GM18519 (cell line): Measurements from ENCODE around the gene RAP1GAP2.
"Not testable (repeated sequence)": the region's sequence is repeated elsewhere in the genome, so short reads cannot be mapped to it uniquely, and the experiment has no call there.

Experiments
- ATAC-seq: cut with Tn5 transposase; IDR thresholded peaks from one replicate; pipeline ENCODE4 v1.9.1; 2021; ENCODE audit warnings: mild to moderate bottlenecking, moderate library complexity; ENCODE audit not compliant: unreplicated experiment, low FRiP score

The RAP1GAP2 gene

GRCh38 chr17:2963332-2964027 lies 167.2 kb downstream of the RAP1GAP2 start:
- no peak for ATAC-seq

- ATAC-seq, result no peak
These were observed 167.8 kb downstream of the RAP1GAP2 start for GRCh38 chr17:2964028-2964356.

GRCh38 chr17:2964370-2964769 lies 168.1 kb downstream of the RAP1GAP2 start:
- no peak for ATAC-seq

- no peak for ATAC-seq
These were observed 168.6 kb downstream of the RAP1GAP2 start for GRCh38 chr17:2964831-2965230.

- no peak for ATAC-seq
These were observed 169.7 kb downstream of the RAP1GAP2 start for GRCh38 chr17:2965621-2966595.

- ATAC-seq, result no peak
These were observed 171.3 kb downstream of the RAP1GAP2 start for GRCh38 chr17:2967515-2967914.

GRCh38 chr17:2971851-2972250 lies 175.6 kb downstream of the RAP1GAP2 start:
- ATAC-seq, result no peak

GRCh38 chr17:2972749-2973148 lies 176.5 kb downstream of the RAP1GAP2 start:
- ATAC-seq, result no peak

- ATAC-seq, result no peak
These were observed 178.1 kb downstream of the RAP1GAP2 start for GRCh38 chr17:2974347-2974746.

GRCh38 chr17:2975469-2975958 lies 179.3 kb downstream of the RAP1GAP2 start:
- ATAC-seq, result no peak

- ATAC-seq, result no peak
These were observed 180.9 kb downstream of the RAP1GAP2 start for GRCh38 chr17:2977157-2977556.

GRCh38 chr17:2978116-2978515 lies 181.9 kb downstream of the RAP1GAP2 start:
- ATAC-seq, result no peak

GRCh38 chr17:2978991-2979390 lies 182.8 kb downstream of the RAP1GAP2 start:
- ATAC-seq, result no peak

- ATAC-seq, result no peak
These were observed 184.1 kb downstream of the RAP1GAP2 start for GRCh38 chr17:2980211-2980903.

- no peak for ATAC-seq
These were observed 184.6 kb downstream of the RAP1GAP2 start for GRCh38 chr17:2980904-2981246.

- ATAC-seq, result no peak
These were observed 185.1 kb downstream of the RAP1GAP2 start for GRCh38 chr17:2981325-2981724.

GRCh38 chr17:2982854-2983253 lies 186.6 kb downstream of the RAP1GAP2 start:
- ATAC-seq, result no peak

- no peak for ATAC-seq
These were observed 187.0 kb downstream of the RAP1GAP2 start for GRCh38 chr17:2983255-2983654.

GRCh38 chr17:2985318-2985717 lies 189.1 kb downstream of the RAP1GAP2 start:
- no peak for ATAC-seq

- ATAC-seq, result no peak
These were observed 190.7 kb downstream of the RAP1GAP2 start for GRCh38 chr17:2986925-2987324.

GRCh38 chr17:2989396-2989795 lies 193.2 kb downstream of the RAP1GAP2 start:
- not testable (repeated sequence) for ATAC-seq
